Measurements from ENCODE around the gene TCEAL2.
"Not testable (repeated sequence)": the region's sequence is repeated elsewhere in the genome, so short reads cannot be mapped to it uniquely, and the experiment has no call there.

The TCEAL2 gene

DNA sequence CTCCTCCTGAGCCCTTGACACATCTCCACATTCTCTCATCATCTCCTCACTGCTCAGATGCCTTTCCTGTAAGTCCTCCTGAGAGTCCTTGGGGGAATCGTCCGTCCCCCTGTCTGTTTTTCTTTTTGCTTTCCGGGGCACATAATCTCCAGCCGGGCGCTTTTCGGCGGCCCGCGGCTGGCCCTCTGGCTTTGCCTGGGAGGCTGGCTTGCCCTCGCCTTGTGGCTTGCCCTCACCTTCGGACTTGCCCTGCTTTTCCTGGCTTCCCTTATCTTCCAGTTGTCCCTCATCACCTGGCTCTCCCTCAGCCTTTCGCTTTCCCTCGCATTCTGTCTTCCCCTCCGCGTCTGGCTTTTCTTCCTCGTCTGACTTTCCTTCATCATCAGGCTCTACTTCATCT lies 15.4 kb downstream of the TCEAL2 start:
- peaks cover 0 to 18% (median 15%) of the 10 kb centered on the region in 5 donors for H3K27me3 ChIP-seq (ENCODE audit: control insufficient read depth in 5 of 5, insufficient read depth in 4 of 5, low read length in 5 of 5)
- not testable (repeated sequence) for H3K9me3 ChIP-seq (ENCODE audit: control insufficient read depth in 5 of 5, low read length in 5 of 5); H3K9ac ChIP-seq (ENCODE audit: low read length in 5 of 5); H3K36me3 ChIP-seq (ENCODE audit: control insufficient read depth in 5 of 5, insufficient read depth in 5 of 5, low read length in 5 of 5); H3K27ac ChIP-seq (ENCODE audit: low read depth, low read length); H3K4me3 ChIP-seq (ENCODE audit: low read depth in 1 of 5, low read length in 5 of 5); H3K4me1 ChIP-seq (ENCODE audit: control insufficient read depth in 5 of 5, insufficient read depth in 5 of 5, low read length in 5 of 5)

DNA sequence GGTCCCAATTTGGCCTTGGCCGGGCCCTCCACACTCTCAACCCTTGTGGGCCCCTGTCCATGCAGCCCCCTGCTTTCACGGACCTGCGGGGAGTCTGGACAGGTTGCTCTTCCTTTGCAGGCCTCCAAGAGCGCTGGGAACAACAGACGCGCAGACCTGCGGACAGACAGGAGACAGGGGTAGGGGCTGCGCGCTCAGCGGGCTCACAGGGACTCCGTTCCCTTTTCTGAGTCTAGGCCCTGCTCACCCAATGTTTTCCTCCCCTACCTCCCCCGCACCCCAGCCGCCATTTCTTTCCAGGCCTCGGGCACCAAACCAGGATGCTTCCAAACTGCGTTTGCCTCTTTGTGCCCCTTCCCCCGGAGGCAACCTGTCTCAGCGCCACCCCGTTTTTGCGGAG lies 16.2 kb downstream of the TCEAL2 start:
- not testable (repeated sequence) for H3K9me3 ChIP-seq (ENCODE audit: control insufficient read depth in 5 of 5, low read length in 5 of 5); H3K36me3 ChIP-seq (ENCODE audit: control insufficient read depth in 5 of 5, insufficient read depth in 5 of 5, low read length in 5 of 5); H3K4me1 ChIP-seq (ENCODE audit: control insufficient read depth in 5 of 5, insufficient read depth in 5 of 5, low read length in 5 of 5); H3K27ac ChIP-seq (ENCODE audit: low read depth, low read length); H3K9ac ChIP-seq (ENCODE audit: low read length in 5 of 5); H3K4me3 ChIP-seq (ENCODE audit: low read depth in 1 of 5, low read length in 5 of 5)
- H3K27me3 ChIP-seq (ENCODE audit: control insufficient read depth in 5 of 5, insufficient read depth in 4 of 5, low read length in 5 of 5), result peaks cover 0 to 16% (median 15%) of the 10 kb centered on the region in 5 donors

DNA sequence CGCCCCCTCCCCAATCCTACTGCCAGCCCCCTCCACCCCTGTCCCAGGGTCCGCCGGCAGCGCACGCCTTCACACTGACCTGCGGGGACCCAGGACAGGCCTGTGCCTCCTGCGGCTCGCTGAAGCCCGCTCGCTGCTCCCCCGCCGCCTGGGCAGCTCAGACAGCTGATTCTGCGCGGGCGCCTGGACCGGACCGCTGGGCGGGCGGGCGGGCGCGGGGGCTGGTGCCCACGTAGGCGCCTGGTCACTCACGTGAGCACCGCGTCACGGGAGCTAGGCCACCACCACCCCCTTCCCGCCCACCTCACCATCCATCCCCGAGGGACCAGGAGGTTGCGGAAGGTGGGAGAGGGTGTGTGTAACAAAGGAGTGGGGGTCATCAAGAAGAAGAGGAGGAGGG lies 16.8 kb downstream of the TCEAL2 start, which contains the start of gene TCEAL6:
Gene TCEAL6, minus strand, starts transcription at position 208 of the 400 bp plus-strand sequence.
- H3K4me1 ChIP-seq (ENCODE audit: control insufficient read depth in 5 of 5, insufficient read depth in 5 of 5, low read length in 5 of 5); H3K9me3 ChIP-seq (ENCODE audit: control insufficient read depth in 5 of 5, low read length in 5 of 5); H3K36me3 ChIP-seq (ENCODE audit: control insufficient read depth in 5 of 5, insufficient read depth in 5 of 5, low read length in 5 of 5); H3K27ac ChIP-seq (ENCODE audit: low read depth, low read length); H3K9ac ChIP-seq (ENCODE audit: low read length in 5 of 5); H3K4me3 ChIP-seq (ENCODE audit: low read depth in 1 of 5, low read length in 5 of 5): not testable (repeated sequence)
- peaks cover 0 to 17% (median 16%) of the 10 kb centered on the region in 5 donors for H3K27me3 ChIP-seq (ENCODE audit: control insufficient read depth in 5 of 5, insufficient read depth in 4 of 5, low read length in 5 of 5)

- Histone ChIP-seq H3K9me3 (ENCODE audit: control insufficient read depth in 5 of 5, low read length in 5 of 5) (no peaks in the 10 kb centered on the region), H3K4me1 (ENCODE audit: control insufficient read depth in 5 of 5, insufficient read depth in 5 of 5, low read length in 5 of 5) (peaks cover 0 to 13% (median 7%) of the 10 kb centered on the region in 5 donors), H3K36me3 (ENCODE audit: control insufficient read depth in 5 of 5, insufficient read depth in 5 of 5, low read length in 5 of 5) (no peaks in the 10 kb centered on the region), H3K9ac (ENCODE audit: low read length in 5 of 5) (no peak overlapping the region), H3K27me3 (ENCODE audit: control insufficient read depth in 5 of 5, insufficient read depth in 4 of 5, low read length in 5 of 5) (peaks cover 0 to 16% (median 10%) of the 10 kb centered on the region in 5 donors), H3K4me3 (ENCODE audit: low read depth in 1 of 5, low read length in 5 of 5) (peak overlapping the region in 1 of 5 donors; percentile 11), H3K27ac (ENCODE audit: low read depth, low read length) (no peak overlapping the region)
Measured at GRCh38 chrX:102154218-102154860, 28.9 kb downstream of the TCEAL2 start.

DNA sequence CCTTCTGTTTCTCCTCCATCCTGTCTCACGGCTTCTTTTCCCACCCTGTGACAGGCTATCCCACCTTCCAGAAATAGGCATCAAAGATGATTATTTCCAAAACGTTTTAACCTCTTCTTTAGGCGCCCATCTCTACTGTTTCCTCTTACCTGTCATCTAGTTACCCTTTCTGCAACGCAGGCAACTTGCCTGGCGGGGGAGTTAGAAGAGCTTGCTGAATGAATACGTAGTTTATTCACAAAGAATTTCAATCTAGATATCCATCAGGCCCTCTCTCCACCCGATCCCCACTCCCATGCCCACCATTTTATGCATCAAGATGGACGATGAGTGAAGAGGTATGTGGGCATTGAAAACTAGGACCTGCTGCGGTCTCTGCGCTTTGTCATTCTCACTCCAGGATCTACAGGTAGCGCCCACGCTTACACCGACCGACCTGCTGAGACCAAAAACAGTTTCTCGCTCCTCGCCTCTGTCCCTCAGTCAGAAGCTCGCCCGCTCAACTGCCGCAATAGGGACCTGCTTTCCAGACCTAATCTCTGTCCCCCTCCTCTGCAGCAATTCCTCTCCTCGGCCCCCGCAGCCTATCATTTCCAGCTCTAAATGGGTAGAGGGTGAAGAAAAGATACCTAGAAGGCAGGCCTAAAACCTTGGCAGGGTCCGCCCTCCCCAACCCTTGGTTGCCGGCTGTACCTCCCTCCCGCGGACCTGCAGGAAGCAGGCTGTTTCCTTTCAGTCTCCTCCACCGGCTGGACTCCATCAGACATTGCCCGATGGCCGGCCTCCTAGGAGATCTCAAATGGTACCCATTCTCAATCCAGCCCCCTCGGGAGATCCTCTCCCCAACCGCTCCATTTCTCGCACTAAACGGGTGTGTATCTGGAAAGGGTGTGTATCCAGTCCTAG lies 29.7 kb downstream of the TCEAL2 start:
- no peak overlapping the region for H3K27ac ChIP-seq (ENCODE audit: low read depth, low read length)
- H3K9ac ChIP-seq (ENCODE audit: low read length in 5 of 5), result peak overlapping the region in 3 of 5 donors; percentile 5 to 59 (median 7)
- H3K27me3 ChIP-seq (ENCODE audit: control insufficient read depth in 5 of 5, insufficient read depth in 4 of 5, low read length in 5 of 5), result peaks cover 0 to 15% (median 10%) of the 10 kb centered on the region in 5 donors
- H3K9me3 ChIP-seq (ENCODE audit: control insufficient read depth in 5 of 5, low read length in 5 of 5), result no peaks in the 10 kb centered on the region
- H3K4me3 ChIP-seq (ENCODE audit: low read depth in 1 of 5, low read length in 5 of 5), result peak overlapping the region; percentile 48 to 71 (median 67)
- peaks cover 0 to 13% (median 7%) of the 10 kb centered on the region in 5 donors for H3K4me1 ChIP-seq (ENCODE audit: control insufficient read depth in 5 of 5, insufficient read depth in 5 of 5, low read length in 5 of 5)
- no peaks in the 10 kb centered on the region for H3K36me3 ChIP-seq (ENCODE audit: control insufficient read depth in 5 of 5, insufficient read depth in 5 of 5, low read length in 5 of 5)

- H3K9ac ChIP-seq (ENCODE audit: low read length in 5 of 5), result peak within 1 kb of the TSS in 3 of 5 donors; percentile 5 to 59 (median 7)
- H3K9me3 ChIP-seq (ENCODE audit: control insufficient read depth in 5 of 5, low read length in 5 of 5), result no peaks in the 10 kb centered on the region
- H3K27me3 ChIP-seq (ENCODE audit: control insufficient read depth in 5 of 5, insufficient read depth in 4 of 5, low read length in 5 of 5), result peaks cover 0 to 15% (median 10%) of the 10 kb centered on the region in 5 donors
- no peaks in the 10 kb centered on the region for H3K36me3 ChIP-seq (ENCODE audit: control insufficient read depth in 5 of 5, insufficient read depth in 5 of 5, low read length in 5 of 5)
- H3K27ac ChIP-seq (ENCODE audit: low read depth, low read length), result no peak within 1 kb of the TSS
- peaks cover 0 to 13% (median 7%) of the 10 kb centered on the region in 5 donors for H3K4me1 ChIP-seq (ENCODE audit: control insufficient read depth in 5 of 5, insufficient read depth in 5 of 5, low read length in 5 of 5)
- peak within 1 kb of the TSS; percentile 48 to 71 (median 67) for H3K4me3 ChIP-seq (ENCODE audit: low read depth in 1 of 5, low read length in 5 of 5)
Measured at GRCh38 chrX:102155806-102156179, 30.3 kb downstream of the TCEAL2 start, which contains the start of gene BEX5. Gene BEX5, minus strand, starts transcription at chrX:102155977. Its CDS starts 1,712 bp downstream, at chrX:102154265.

All from subcutaneous abdominal adipose tissue (tissue), 5 donors.